ENCODE results near the gene AHCYL2.

AHCYL2 gene

GRCh38 chr7:129187681-129188371 is 37.0 kb upstream of the AHCYL2 start:
- no peak for TF ChIP-seq CTCF (IDR thresholded peaks at IDR 0.05)
- no peaks in the 10 kb centered on the region for H3K36me3 ChIP-seq (ENCODE audit: control insufficient read depth, insufficient read depth, low read length)
- peak overlapping the region; percentile 84 for H2AFZ ChIP-seq
- peak overlapping the region; percentile 79 for H3K4me2 ChIP-seq (ENCODE audit: low read length)
- peaks cover 7% of the 10 kb centered on the region for H3K4me1 ChIP-seq
- no peaks in the 10 kb centered on the region for H3K27me3 ChIP-seq (ENCODE audit: control insufficient read depth, insufficient read depth, low read length)
- no peaks in the 10 kb centered on the region for H3K9me3 ChIP-seq (ENCODE audit: control insufficient read depth, low read length)
- peak overlapping the region; percentile 72 for H3K4me3 ChIP-seq (ENCODE audit: low read depth, low read length)
- peaks cover 5% of the 10 kb centered on the region for H3K79me2 ChIP-seq
- no peak overlapping the region for H3K9ac ChIP-seq
- H3K27ac ChIP-seq: peak overlapping the region; percentile 27

GRCh38 chr7:129188372-129188891 is 36.4 kb upstream of the AHCYL2 start, which contains the start of gene SMO:
SMO (plus strand) TSS chr7:129188633; CDS start chr7:129189152, 519 bp downstream.
- no peaks in the 10 kb centered on the region for H3K9me3 ChIP-seq (ENCODE audit: control insufficient read depth, low read length)
- TF ChIP-seq CTCF (IDR thresholded peaks at IDR 0.05): no peak
- H3K79me2 ChIP-seq: peaks cover 5% of the 10 kb centered on the region
- peak within 1 kb of the TSS; percentile 79 for H3K4me2 ChIP-seq (ENCODE audit: low read length)
- H3K9ac ChIP-seq: peak within 1 kb of the TSS; percentile 67
- no peaks in the 10 kb centered on the region for H3K27me3 ChIP-seq (ENCODE audit: control insufficient read depth, insufficient read depth, low read length)
- H2AFZ ChIP-seq: peak within 1 kb of the TSS; percentile 84
- peaks cover 7% of the 10 kb centered on the region for H3K4me1 ChIP-seq
- no peaks in the 10 kb centered on the region for H3K36me3 ChIP-seq (ENCODE audit: control insufficient read depth, insufficient read depth, low read length)
- peak within 1 kb of the TSS; percentile 72 for H3K4me3 ChIP-seq (ENCODE audit: low read depth, low read length)
- peak within 1 kb of the TSS; percentile 27 for H3K27ac ChIP-seq

- H3K9me3 ChIP-seq (ENCODE audit: control insufficient read depth, low read length): no peaks in the 10 kb centered on the region
- peaks cover 7% of the 10 kb centered on the region for H3K4me1 ChIP-seq
- no peak for TF ChIP-seq CTCF (IDR thresholded peaks at IDR 0.05)
- H3K27me3 ChIP-seq (ENCODE audit: control insufficient read depth, insufficient read depth, low read length): no peaks in the 10 kb centered on the region
- H3K79me2 ChIP-seq: peaks cover 5% of the 10 kb centered on the region
- H2AFZ ChIP-seq: peak overlapping the region; percentile 84
- H3K4me2 ChIP-seq (ENCODE audit: low read length): peak overlapping the region; percentile 79
- H3K27ac ChIP-seq: no peak overlapping the region
- no peaks in the 10 kb centered on the region for H3K36me3 ChIP-seq (ENCODE audit: control insufficient read depth, insufficient read depth, low read length)
- peak overlapping the region; percentile 67 for H3K9ac ChIP-seq
- peak overlapping the region; percentile 72 for H3K4me3 ChIP-seq (ENCODE audit: low read depth, low read length)
Measured at GRCh38 chr7:129188892-129189660, 35.8 kb upstream of the AHCYL2 start.

- H3K9ac ChIP-seq: no peak overlapping the region
- no peaks in the 10 kb centered on the region for H3K36me3 ChIP-seq (ENCODE audit: control insufficient read depth, insufficient read depth, low read length)
- peak overlapping the region; percentile 72 for H3K4me3 ChIP-seq (ENCODE audit: low read depth, low read length)
- no peak overlapping the region for H3K27ac ChIP-seq
- peak overlapping the region; percentile 79 for H3K4me2 ChIP-seq (ENCODE audit: low read length)
- peaks cover 7% of the 10 kb centered on the region for H3K4me1 ChIP-seq
- no peaks in the 10 kb centered on the region for H3K27me3 ChIP-seq (ENCODE audit: control insufficient read depth, insufficient read depth, low read length)
- H2AFZ ChIP-seq: peak overlapping the region; percentile 84
- no peaks in the 10 kb centered on the region for H3K9me3 ChIP-seq (ENCODE audit: control insufficient read depth, low read length)
- H3K79me2 ChIP-seq: peaks cover 5% of the 10 kb centered on the region
- TF ChIP-seq CTCF (IDR thresholded peaks at IDR 0.05): no peak
Measured at GRCh38 chr7:129189661-129190310, 35.0 kb upstream of the AHCYL2 start.
